ENCODE results near the gene SCNN1A.
"Not testable (repeated sequence)": the region's sequence is repeated elsewhere in the genome, so short reads cannot be mapped to it uniquely, and the experiment has no call there.

- TF ChIP-seq CTCF, POLR2A (IDR thresholded peaks at IDR 0.05): not testable (repeated sequence)
These were observed 36.8 kb downstream of the SCNN1A start for GRCh38 chr12:6338536-6338935.

All from suprapubic skin (tissue), 3 donors.